OCI-LY3 (cell line): ENCODE data around the gene HSCB.

Source experiments
- EZH2phosphoT487 ChIP-seq: fragments of 200-600 bp; shearing (Covaris generic); IDR thresholded peaks from 2 replicates; pipeline ENCODE4 v1.6.1; 2018; ENCODE audit warnings: antibody characterized with exemption, mixed run types, low read depth
- TF ChIP-seq, protein P1 (sequence below): fragments of 200-600, 300-600 bp; sonication (generic); IDR thresholded peaks from 2 replicates; pipeline ENCODE4 v1.5.1; 2014; ENCODE audit warnings: antibody characterized with exemption, low read length, low read depth

DNA sequence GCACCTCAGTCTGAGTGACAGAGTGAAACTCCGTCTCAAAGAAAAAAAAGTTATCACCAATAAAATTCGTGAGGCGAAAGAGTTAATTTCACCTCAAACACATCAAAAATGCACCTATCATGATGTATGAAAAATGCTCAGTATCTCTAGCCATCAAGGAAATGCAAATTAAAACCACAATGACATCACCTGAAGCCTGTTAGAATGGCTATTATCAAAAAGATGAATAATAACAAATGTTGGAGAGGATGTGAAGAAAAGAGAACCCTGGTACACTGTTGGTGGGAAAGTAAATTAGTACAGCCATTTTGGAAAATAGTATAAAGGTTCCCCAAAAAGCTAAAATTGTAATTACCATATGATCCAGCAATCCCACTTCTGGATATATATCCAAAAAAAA, 23.8 kb upstream of the HSCB start:
- TF ChIP-seq, protein P1, sequence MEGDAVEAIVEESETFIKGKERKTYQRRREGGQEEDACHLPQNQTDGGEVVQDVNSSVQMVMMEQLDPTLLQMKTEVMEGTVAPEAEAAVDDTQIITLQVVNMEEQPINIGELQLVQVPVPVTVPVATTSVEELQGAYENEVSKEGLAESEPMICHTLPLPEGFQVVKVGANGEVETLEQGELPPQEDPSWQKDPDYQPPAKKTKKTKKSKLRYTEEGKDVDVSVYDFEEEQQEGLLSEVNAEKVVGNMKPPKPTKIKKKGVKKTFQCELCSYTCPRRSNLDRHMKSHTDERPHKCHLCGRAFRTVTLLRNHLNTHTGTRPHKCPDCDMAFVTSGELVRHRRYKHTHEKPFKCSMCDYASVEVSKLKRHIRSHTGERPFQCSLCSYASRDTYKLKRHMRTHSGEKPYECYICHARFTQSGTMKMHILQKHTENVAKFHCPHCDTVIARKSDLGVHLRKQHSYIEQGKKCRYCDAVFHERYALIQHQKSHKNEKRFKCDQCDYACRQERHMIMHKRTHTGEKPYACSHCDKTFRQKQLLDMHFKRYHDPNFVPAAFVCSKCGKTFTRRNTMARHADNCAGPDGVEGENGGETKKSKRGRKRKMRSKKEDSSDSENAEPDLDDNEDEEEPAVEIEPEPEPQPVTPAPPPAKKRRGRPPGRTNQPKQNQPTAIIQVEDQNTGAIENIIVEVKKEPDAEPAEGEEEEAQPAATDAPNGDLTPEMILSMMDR = no peak
- TF ChIP-seq EZH2phosphoT487 = no peak
